ENCODE data around the gene HCFC1R1.

DNA sequence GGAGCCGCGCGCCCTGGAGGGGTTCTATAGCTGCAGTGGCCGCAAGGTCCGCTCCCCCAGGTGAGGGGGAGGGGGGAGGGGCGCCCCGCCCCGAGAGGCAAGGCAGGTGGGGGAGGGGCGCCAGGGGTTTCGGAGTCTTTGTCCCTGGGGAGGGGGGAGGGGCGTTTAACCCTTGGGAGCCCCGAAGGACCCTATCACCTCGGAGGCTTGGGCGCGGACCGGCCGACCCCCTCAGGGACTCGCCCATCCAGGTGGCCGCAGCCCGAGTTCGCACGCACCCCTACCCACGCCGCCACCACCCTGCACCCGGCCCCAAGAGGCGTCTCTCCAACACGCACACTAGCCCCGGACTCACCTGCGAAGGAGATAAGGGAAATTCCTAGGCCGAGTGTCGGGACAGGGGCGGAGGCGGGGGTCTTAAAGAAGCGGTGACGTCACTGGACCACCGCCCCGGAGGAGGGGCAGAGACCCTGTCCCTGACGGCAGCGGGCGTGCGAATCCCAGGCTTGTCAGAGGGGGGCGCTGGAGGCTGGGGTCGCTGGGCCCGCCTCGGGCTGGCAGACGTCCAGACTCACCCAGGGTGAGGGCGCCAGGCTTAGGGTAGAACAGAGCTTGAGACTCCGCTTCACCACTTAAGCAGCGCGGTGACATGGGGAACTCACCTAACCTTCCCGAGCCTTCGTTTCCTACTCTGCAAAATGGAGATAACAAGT, 5.8 kb downstream of the HCFC1R1 start, which contains the start of gene CLDN6:
- TF ChIP-seq, protein P1, sequence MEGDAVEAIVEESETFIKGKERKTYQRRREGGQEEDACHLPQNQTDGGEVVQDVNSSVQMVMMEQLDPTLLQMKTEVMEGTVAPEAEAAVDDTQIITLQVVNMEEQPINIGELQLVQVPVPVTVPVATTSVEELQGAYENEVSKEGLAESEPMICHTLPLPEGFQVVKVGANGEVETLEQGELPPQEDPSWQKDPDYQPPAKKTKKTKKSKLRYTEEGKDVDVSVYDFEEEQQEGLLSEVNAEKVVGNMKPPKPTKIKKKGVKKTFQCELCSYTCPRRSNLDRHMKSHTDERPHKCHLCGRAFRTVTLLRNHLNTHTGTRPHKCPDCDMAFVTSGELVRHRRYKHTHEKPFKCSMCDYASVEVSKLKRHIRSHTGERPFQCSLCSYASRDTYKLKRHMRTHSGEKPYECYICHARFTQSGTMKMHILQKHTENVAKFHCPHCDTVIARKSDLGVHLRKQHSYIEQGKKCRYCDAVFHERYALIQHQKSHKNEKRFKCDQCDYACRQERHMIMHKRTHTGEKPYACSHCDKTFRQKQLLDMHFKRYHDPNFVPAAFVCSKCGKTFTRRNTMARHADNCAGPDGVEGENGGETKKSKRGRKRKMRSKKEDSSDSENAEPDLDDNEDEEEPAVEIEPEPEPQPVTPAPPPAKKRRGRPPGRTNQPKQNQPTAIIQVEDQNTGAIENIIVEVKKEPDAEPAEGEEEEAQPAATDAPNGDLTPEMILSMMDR (IDR thresholded peaks at IDR 0.05) = no peak
- TF ChIP-seq EZH2 (IDR thresholded peaks at IDR 0.05; ENCODE audit: borderline replicate concordance, insufficient read depth, low read depth, low read length, poor library complexity, severe bottlenecking) = no peak
